ENCODE measurements around the gene CES5A.
"Not testable (repeated sequence)": the region's sequence is repeated elsewhere in the genome, so short reads cannot be mapped to it uniquely, and the experiment has no call there.

Gene CES5A

DNA sequence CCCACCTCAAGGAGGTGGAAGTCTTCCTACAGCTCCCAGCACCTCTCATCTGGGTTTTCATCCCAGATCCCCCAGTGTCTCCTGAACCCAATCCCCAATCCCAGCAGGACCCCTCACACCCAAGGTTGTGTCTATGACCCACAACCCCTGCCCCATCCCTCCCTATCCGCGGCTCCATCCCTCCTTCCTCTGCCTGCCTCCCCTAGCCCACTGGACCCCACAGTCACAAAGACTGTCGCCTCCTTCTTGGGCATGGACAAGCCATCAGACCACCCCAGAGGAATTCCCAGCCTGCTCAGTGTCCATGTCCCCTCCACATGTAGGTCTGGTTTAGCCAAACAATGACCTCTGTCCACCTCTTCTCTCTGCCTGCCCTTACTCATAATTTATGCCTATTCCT is 54.6 kb downstream of the CES5A start:
- no peaks in the 10 kb centered on the region for H3K9me2 ChIP-seq (replicated peaks; ENCODE audit: insufficient read depth, low read length)
- no peak overlapping the region for H3K4me3 ChIP-seq (ENCODE audit: insufficient read depth, low read length, poor library complexity, severe bottlenecking)
- no peaks in the 10 kb centered on the region for H3K36me3 ChIP-seq (ENCODE audit: low read length)
- no peaks in the 10 kb centered on the region for H3K27me3 ChIP-seq (ENCODE audit: low read length)
- no peaks in the 10 kb centered on the region for H3K79me2 ChIP-seq (ENCODE audit: insufficient read depth, low read length)
- H4K20me1 ChIP-seq (ENCODE audit: low read depth, low read length): no peaks in the 10 kb centered on the region
- no peak overlapping the region for H3K27ac ChIP-seq (ENCODE audit: low read depth, low read length)
- H3K4me2 ChIP-seq (ENCODE audit: low read depth, low read length, poor library complexity, severe bottlenecking): no peak overlapping the region
- TF ChIP-seq EZH2phosphoT487 (conservative IDR thresholded peaks at IDR 0.05; ENCODE audit: low read length): no peak
- TF ChIP-seq, protein P1, sequence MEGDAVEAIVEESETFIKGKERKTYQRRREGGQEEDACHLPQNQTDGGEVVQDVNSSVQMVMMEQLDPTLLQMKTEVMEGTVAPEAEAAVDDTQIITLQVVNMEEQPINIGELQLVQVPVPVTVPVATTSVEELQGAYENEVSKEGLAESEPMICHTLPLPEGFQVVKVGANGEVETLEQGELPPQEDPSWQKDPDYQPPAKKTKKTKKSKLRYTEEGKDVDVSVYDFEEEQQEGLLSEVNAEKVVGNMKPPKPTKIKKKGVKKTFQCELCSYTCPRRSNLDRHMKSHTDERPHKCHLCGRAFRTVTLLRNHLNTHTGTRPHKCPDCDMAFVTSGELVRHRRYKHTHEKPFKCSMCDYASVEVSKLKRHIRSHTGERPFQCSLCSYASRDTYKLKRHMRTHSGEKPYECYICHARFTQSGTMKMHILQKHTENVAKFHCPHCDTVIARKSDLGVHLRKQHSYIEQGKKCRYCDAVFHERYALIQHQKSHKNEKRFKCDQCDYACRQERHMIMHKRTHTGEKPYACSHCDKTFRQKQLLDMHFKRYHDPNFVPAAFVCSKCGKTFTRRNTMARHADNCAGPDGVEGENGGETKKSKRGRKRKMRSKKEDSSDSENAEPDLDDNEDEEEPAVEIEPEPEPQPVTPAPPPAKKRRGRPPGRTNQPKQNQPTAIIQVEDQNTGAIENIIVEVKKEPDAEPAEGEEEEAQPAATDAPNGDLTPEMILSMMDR (IDR thresholded peaks at IDR 0.05; ENCODE audit: insufficient read depth, low read length, poor library complexity, severe bottlenecking): no peak
- H3K9ac ChIP-seq (ENCODE audit: low read length): no peak overlapping the region
- no peaks in the 10 kb centered on the region for H3F3A ChIP-seq (ENCODE audit: insufficient read depth)
- no peaks in the 10 kb centered on the region for H3K9me3 ChIP-seq (ENCODE audit: insufficient read depth, low read length)
- no peak overlapping the region for H2AFZ ChIP-seq (ENCODE audit: low read depth, low read length, severe bottlenecking)

DNA sequence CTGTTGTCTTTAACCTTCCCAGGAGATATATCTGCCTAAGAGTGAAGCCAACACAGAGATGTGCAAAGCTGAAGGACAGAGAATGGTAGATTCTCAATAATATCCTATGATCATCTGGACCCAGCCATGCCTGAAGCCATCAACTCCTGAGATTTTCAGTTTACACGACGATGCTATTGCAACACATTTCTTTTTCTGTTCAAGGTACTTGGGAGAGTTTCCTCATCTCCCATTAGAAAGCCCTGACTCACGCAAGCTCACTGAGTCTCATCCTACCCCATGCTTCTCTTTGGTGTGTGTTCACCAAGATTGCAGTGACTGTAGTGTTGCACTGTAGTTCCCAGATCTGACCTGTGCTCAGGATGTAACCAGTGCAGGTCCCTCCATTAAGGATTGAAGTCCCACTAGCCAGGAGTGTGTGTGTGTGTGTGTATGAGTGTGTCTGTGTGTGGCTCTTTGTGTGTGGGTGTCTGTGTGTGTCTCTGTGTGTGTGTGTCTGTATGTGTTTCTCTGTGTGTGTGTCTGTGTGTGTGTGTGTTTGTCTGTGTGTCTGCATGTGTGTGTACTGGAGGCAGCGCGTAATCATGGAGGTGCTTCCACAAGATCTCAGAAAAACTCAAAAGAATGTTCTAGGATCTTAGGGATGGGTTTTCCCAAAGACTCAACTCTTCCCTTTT is 57.8 kb downstream of the CES5A start:
- H3K27ac ChIP-seq (ENCODE audit: low read depth, low read length): no peak overlapping the region
- H3F3A ChIP-seq (ENCODE audit: insufficient read depth): no peaks in the 10 kb centered on the region
- no peaks in the 10 kb centered on the region for H3K9me3 ChIP-seq (ENCODE audit: insufficient read depth, low read length)
- H3K4me2 ChIP-seq (ENCODE audit: low read depth, low read length, poor library complexity, severe bottlenecking): no peak overlapping the region
- H3K36me3 ChIP-seq (ENCODE audit: low read length): no peaks in the 10 kb centered on the region
- no peak overlapping the region for H3K4me3 ChIP-seq (ENCODE audit: insufficient read depth, low read length, poor library complexity, severe bottlenecking)
- H3K9me2 ChIP-seq (replicated peaks; ENCODE audit: insufficient read depth, low read length): no peaks in the 10 kb centered on the region
- H2AFZ ChIP-seq (ENCODE audit: low read depth, low read length, severe bottlenecking): no peak overlapping the region
- H3K27me3 ChIP-seq (ENCODE audit: low read length): no peaks in the 10 kb centered on the region
- H4K20me1 ChIP-seq (ENCODE audit: low read depth, low read length): no peaks in the 10 kb centered on the region
- no peak for TF ChIP-seq EZH2phosphoT487 (conservative IDR thresholded peaks at IDR 0.05; ENCODE audit: low read length)
- TF ChIP-seq, protein P1 (IDR thresholded peaks at IDR 0.05; ENCODE audit: insufficient read depth, low read length, poor library complexity, severe bottlenecking): no peak
- no peaks in the 10 kb centered on the region for H3K79me2 ChIP-seq (ENCODE audit: insufficient read depth, low read length)
- no peak overlapping the region for H3K9ac ChIP-seq (ENCODE audit: low read length)

DNA sequence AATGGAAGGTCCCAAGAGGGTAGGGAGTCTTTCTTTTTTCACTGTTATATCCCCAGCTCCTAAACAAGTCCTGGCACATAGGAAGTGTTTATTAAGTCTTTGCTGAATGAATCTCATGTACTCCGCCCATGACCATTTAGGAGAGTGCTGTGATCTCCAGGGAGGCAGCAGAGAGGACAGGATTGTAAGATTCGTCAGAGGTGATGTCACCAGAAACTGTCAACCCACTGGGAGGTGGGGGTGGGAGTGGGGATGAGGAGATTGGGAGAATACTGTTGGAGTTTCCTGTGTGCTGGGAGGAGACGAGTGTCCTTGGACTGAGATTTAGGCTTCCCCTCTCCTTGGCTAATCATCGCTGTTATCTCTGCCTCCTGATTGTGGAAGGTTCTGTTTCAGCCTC is 59.0 kb downstream of the CES5A start:
- not testable (repeated sequence) for H3K4me3 ChIP-seq (ENCODE audit: insufficient read depth, low read length, poor library complexity, severe bottlenecking); H3K9ac ChIP-seq (ENCODE audit: low read length); H4K20me1 ChIP-seq (ENCODE audit: low read depth, low read length); H3K9me2 ChIP-seq (replicated peaks; ENCODE audit: insufficient read depth, low read length); H3K79me2 ChIP-seq (ENCODE audit: insufficient read depth, low read length); H3K36me3 ChIP-seq (ENCODE audit: low read length); H2AFZ ChIP-seq (ENCODE audit: low read depth, low read length, severe bottlenecking); H3K9me3 ChIP-seq (ENCODE audit: insufficient read depth, low read length); H3F3A ChIP-seq (ENCODE audit: insufficient read depth); H3K27ac ChIP-seq (ENCODE audit: low read depth, low read length); H3K4me2 ChIP-seq (ENCODE audit: low read depth, low read length, poor library complexity, severe bottlenecking); H3K27me3 ChIP-seq (ENCODE audit: low read length)

DNA sequence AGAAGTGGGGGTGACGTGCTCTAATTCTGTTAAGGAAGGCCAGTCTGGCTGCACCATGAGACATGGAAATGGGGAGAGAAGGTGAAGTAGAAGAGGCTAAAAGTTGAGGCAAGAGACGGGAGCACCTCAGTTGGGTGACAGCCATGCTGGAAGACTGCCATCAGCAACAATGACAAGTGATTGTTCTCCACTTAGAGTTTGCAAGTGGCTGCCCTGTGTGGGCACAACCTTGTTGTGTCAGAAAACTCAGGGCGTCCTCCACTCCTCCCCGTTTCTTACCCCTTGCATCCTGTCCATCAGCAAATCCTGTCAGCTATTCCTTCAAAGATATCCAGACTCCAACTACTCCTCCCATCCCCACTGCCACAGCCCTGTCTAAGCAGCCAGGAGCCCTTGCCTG is 59.9 kb downstream of the CES5A start:
- no peaks in the 10 kb centered on the region for H3F3A ChIP-seq (ENCODE audit: insufficient read depth)
- H3K36me3 ChIP-seq (ENCODE audit: low read length): no peaks in the 10 kb centered on the region
- no peaks in the 10 kb centered on the region for H3K79me2 ChIP-seq (ENCODE audit: insufficient read depth, low read length)
- no peak for TF ChIP-seq EZH2phosphoT487 (conservative IDR thresholded peaks at IDR 0.05; ENCODE audit: low read length)
- TF ChIP-seq, protein P1 (IDR thresholded peaks at IDR 0.05; ENCODE audit: insufficient read depth, low read length, poor library complexity, severe bottlenecking): no peak
- no peaks in the 10 kb centered on the region for H4K20me1 ChIP-seq (ENCODE audit: low read depth, low read length)
- H3K4me2 ChIP-seq (ENCODE audit: low read depth, low read length, poor library complexity, severe bottlenecking): no peak overlapping the region
- H3K9ac ChIP-seq (ENCODE audit: low read length): no peak overlapping the region
- no peaks in the 10 kb centered on the region for H3K9me3 ChIP-seq (ENCODE audit: insufficient read depth, low read length)
- no peak overlapping the region for H2AFZ ChIP-seq (ENCODE audit: low read depth, low read length, severe bottlenecking)
- no peak overlapping the region for H3K27ac ChIP-seq (ENCODE audit: low read depth, low read length)
- H3K27me3 ChIP-seq (ENCODE audit: low read length): no peaks in the 10 kb centered on the region
- H3K9me2 ChIP-seq (replicated peaks; ENCODE audit: insufficient read depth, low read length): no peaks in the 10 kb centered on the region
- H3K4me3 ChIP-seq (ENCODE audit: insufficient read depth, low read length, poor library complexity, severe bottlenecking): no peak overlapping the region

DNA sequence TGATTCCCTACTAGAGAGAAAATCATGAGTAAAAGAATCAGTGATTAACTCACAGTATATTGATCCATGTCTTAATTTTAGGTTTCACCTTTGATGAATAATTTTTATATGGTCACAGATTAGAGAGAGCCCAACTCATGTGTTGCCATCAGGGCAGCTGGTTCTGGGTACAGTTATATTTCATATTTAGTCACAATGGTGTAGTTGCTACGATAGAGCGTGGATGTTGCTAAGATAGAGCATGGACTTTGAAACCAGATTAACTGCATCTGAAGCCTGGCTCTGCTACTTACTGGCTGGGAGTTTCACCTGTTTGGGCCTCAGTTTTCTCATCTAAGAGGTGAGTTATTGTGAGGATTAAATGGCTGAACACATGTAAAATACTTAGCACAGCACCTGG is 61.0 kb downstream of the CES5A start:
- not testable (repeated sequence) for H3K27me3 ChIP-seq (ENCODE audit: low read length); H3K9ac ChIP-seq (ENCODE audit: low read length); H3K9me3 ChIP-seq (ENCODE audit: insufficient read depth, low read length); H3K4me3 ChIP-seq (ENCODE audit: insufficient read depth, low read length, poor library complexity, severe bottlenecking); H3K27ac ChIP-seq (ENCODE audit: low read depth, low read length); H3K9me2 ChIP-seq (replicated peaks; ENCODE audit: insufficient read depth, low read length); H3F3A ChIP-seq (ENCODE audit: insufficient read depth); H2AFZ ChIP-seq (ENCODE audit: low read depth, low read length, severe bottlenecking); H4K20me1 ChIP-seq (ENCODE audit: low read depth, low read length); H3K79me2 ChIP-seq (ENCODE audit: insufficient read depth, low read length); H3K4me2 ChIP-seq (ENCODE audit: low read depth, low read length, poor library complexity, severe bottlenecking); H3K36me3 ChIP-seq (ENCODE audit: low read length)

DNA sequence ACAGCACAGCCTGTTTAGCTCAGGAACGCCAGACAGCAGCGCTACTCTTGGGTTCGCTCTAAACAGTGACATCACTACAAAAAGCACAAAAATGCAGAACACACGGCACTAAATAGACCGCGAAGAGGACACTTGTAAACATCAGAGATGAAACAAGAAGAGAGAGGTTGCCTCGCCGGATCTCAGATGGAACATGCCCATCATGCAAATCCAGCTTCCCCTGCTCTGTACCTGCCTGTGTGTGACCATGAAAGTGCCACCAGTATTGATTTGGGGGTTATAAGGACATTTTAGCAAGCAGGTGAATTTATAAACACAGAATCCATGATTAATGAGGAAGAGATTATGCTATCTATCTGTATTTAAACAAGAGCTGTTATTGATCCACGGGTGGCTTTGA is 61.4 kb downstream of the CES5A start:
- H3K79me2 ChIP-seq (ENCODE audit: insufficient read depth, low read length); H3K9me2 ChIP-seq (replicated peaks; ENCODE audit: insufficient read depth, low read length); H3K9me3 ChIP-seq (ENCODE audit: insufficient read depth, low read length); H3K9ac ChIP-seq (ENCODE audit: low read length); H3K36me3 ChIP-seq (ENCODE audit: low read length); H3K4me2 ChIP-seq (ENCODE audit: low read depth, low read length, poor library complexity, severe bottlenecking); H4K20me1 ChIP-seq (ENCODE audit: low read depth, low read length); H3K4me3 ChIP-seq (ENCODE audit: insufficient read depth, low read length, poor library complexity, severe bottlenecking); H3F3A ChIP-seq (ENCODE audit: insufficient read depth); H3K27me3 ChIP-seq (ENCODE audit: low read length); H3K27ac ChIP-seq (ENCODE audit: low read depth, low read length); H2AFZ ChIP-seq (ENCODE audit: low read depth, low read length, severe bottlenecking): not testable (repeated sequence)
